GM06990 (cell line): Measurements from ENCODE around the gene AFF2.

Source experiments
- DNase-seq: peaks from one replicate; pipeline ENCODE4 v3.0.0-alpha.2; 2011; ENCODE audit not compliant: insufficient read length; ENCODE audit errors: extremely low read depth
- H3K27me3 ChIP-seq: replicated peaks from 2 replicates; pipeline ENCODE4 v1.6.0; 2011; ENCODE audit warnings: low read length; ENCODE audit not compliant: control insufficient read depth, insufficient read depth
- H3K36me3 ChIP-seq: 2 replicates; pipeline ENCODE4 v1.5.1; 2011; ENCODE audit warnings: low read length; ENCODE audit not compliant: control insufficient read depth, insufficient read depth
- H3K4me3 ChIP-seq: replicated peaks from 2 replicates; pipeline ENCODE4 v1.5.1; 2011; ENCODE audit warnings: low read depth, mild to moderate bottlenecking, control low read depth, low read length
- CTCF ChIP-seq: IDR thresholded peaks from 2 replicates; pipeline ENCODE4 v1.5.1; 2011; ENCODE audit warnings: low read length, control low read depth, mild to moderate bottlenecking, inconsistent platforms; ENCODE audit not compliant: insufficient read depth, poor library complexity, severe bottlenecking

The AFF2 gene

GRCh38 chrX:148535639-148536038, 35.2 kb downstream of the AFF2 start:
- no peaks in the 10 kb centered on the region for H3K27me3 ChIP-seq
- H3K4me3 ChIP-seq: no peak overlapping the region
- no peak for DNase-seq
- no peaks in the 10 kb centered on the region for H3K36me3 ChIP-seq
- no peak for TF ChIP-seq CTCF

DNA sequence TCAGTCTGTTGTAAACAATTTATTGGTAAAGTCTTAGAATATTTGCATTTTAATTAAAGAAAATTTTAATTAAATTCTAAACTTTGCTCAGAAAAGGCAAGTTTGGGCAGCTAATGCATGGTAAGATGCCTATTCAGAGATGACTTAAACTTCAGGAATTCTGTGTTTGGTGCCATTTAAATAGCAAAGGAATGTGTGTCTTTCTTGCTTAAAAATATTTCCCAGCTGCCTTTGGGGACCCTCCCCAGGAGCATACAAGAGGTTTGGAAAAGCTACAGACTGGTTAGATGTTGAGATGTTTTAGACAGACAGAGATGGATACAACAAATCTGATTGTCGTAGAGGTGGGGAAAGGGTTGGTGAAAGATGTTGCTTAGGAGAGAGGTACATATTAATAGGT, 36.5 kb downstream of the AFF2 start:
- no peaks in the 10 kb centered on the region for H3K27me3 ChIP-seq
- DNase-seq: no peak
- no peaks in the 10 kb centered on the region for H3K36me3 ChIP-seq
- no peak overlapping the region for H3K4me3 ChIP-seq
- TF ChIP-seq CTCF: no peak

DNA sequence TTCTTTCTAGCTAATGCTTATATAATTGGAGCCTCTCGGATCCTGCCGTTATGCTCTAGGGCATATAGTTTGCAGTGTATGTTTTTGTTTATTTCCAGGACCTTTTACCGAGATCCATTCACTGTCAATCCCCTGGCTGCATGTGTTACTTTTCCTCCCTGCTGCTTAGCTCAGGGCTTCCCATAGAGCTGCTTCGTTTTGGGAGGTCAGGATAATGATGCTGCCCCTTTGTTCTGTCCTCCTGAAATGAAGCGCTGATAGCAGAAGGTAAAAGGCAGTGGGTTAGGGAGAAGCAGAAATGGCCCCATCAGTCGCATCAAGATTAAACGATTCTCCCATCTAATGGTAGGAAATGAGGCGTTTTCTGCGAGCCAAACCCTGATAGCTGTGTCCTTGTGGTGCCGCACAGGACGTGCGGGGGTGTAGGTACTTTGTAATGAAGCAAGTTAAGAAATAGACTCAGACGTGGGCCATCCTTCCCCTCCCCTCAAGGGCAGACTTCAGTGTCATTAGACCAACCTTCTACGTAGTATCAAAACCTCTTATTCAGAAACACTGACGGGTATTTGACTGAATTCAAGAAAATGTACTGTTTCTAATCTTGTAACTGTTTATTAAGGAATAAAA, 37.3 kb downstream of the AFF2 start:
- no peak for TF ChIP-seq CTCF
- no peaks in the 10 kb centered on the region for H3K36me3 ChIP-seq
- H3K27me3 ChIP-seq: no peaks in the 10 kb centered on the region
- DNase-seq: no peak
- H3K4me3 ChIP-seq: no peak overlapping the region

GRCh38 chrX:148538582-148538981, 38.2 kb downstream of the AFF2 start:
- no peak for TF ChIP-seq CTCF
- Histone ChIP-seq H3K36me3 (no peaks in the 10 kb centered on the region), H3K4me3 (no peak overlapping the region), H3K27me3 (no peaks in the 10 kb centered on the region)
- no peak for DNase-seq

GRCh38 chrX:148540114-148540513, 39.7 kb downstream of the AFF2 start:
- TF ChIP-seq CTCF: no peak
- no peaks in the 10 kb centered on the region for H3K36me3 ChIP-seq
- no peak overlapping the region for H3K4me3 ChIP-seq
- no peak for DNase-seq
- no peaks in the 10 kb centered on the region for H3K27me3 ChIP-seq
